H9 (cell line): ENCODE data around the gene USP3. TPM values are rescaled to one million over a fixed set of nuclear protein-coding genes. Genes with fewer than 3 reads are reported as not detected.

Source experiments
- DNase-seq: peaks from one replicate; pipeline ENCODE4 v3.0.0-alpha.2; 2017
- H2AFZ ChIP-seq: one replicate; pipeline ENCODE4 v1.6.1; 2013; ENCODE audit warnings: mild to moderate bottlenecking, low read length, control low read depth, moderate library complexity
- H2AK5ac ChIP-seq: 2 replicates; pipeline ENCODE4 v1.6.1; 2013; ENCODE audit warnings: low read length, control low read depth, mixed read lengths; ENCODE audit not compliant: insufficient read length
- H2BK120ac ChIP-seq: one replicate; pipeline ENCODE4 v1.6.1; 2013; ENCODE audit warnings: low read depth, mild to moderate bottlenecking, low read length, control low read depth, inconsistent platforms; ENCODE audit not compliant: poor library complexity, severe bottlenecking
- H2BK12ac ChIP-seq: 2 replicates; pipeline ENCODE4 v1.6.1; 2013; ENCODE audit warnings: low read length, control low read depth, mixed read lengths, low read depth; ENCODE audit not compliant: insufficient read length
- H2BK15ac ChIP-seq: 2 replicates; pipeline ENCODE4 v1.6.1; 2013; ENCODE audit warnings: low read depth, low read length, control low read depth
- H2BK20ac ChIP-seq: one replicate; pipeline ENCODE4 v1.6.1; 2013; ENCODE audit warnings: low read depth, mild to moderate bottlenecking, low read length, control low read depth, inconsistent platforms; ENCODE audit not compliant: poor library complexity, severe bottlenecking
- H2BK5ac ChIP-seq: 2 replicates; pipeline ENCODE4 v1.6.1; 2013; ENCODE audit warnings: low read length, control low read depth, mixed read lengths; ENCODE audit not compliant: insufficient read length
- H3K14ac ChIP-seq: 2 replicates; pipeline ENCODE4 v1.6.1; 2013; ENCODE audit warnings: low read length, control low read depth; ENCODE audit not compliant: insufficient read depth
- H3K18ac ChIP-seq: 2 replicates; pipeline ENCODE4 v1.6.1; 2013; ENCODE audit warnings: low read depth, mild to moderate bottlenecking, mixed read lengths, low read length, control low read depth; ENCODE audit not compliant: insufficient read length
- H3K23ac ChIP-seq: 2 replicates; pipeline ENCODE4 v1.6.1; 2013; ENCODE audit warnings: low read length, control low read depth, mixed read lengths, low read depth; ENCODE audit not compliant: insufficient read length
- H3K23me2 ChIP-seq: 2 replicates; pipeline ENCODE4 v1.6.1; 2013; ENCODE audit warnings: low read depth, mild to moderate bottlenecking, mixed read lengths, low read length, control low read depth; ENCODE audit not compliant: insufficient read length, poor library complexity, severe bottlenecking
- H3K27ac ChIP-seq: 2 replicates; pipeline ENCODE4 v1.5.1; 2013; ENCODE audit warnings: low read length, control low read depth, mixed read lengths, low read depth; ENCODE audit not compliant: insufficient read length
- H3K27me3 ChIP-seq: 2 replicates; pipeline ENCODE4 v1.6.1; 2013; ENCODE audit warnings: low read length, control low read depth, inconsistent platforms; ENCODE audit not compliant: insufficient read depth
- H3K4ac ChIP-seq: 2 replicates; pipeline ENCODE4 v1.6.1; 2013; ENCODE audit warnings: low read depth, mild to moderate bottlenecking, control low read depth, inconsistent platforms, low read length, moderate library complexity
- H3K4me1 ChIP-seq: 2 replicates; pipeline ENCODE4 v1.6.1; 2013; ENCODE audit warnings: low read length, control low read depth, inconsistent platforms; ENCODE audit not compliant: insufficient read depth
- H3K4me2 ChIP-seq: 2 replicates; pipeline ENCODE4 v1.6.1; 2013; ENCODE audit warnings: low read length, control low read depth, mixed read lengths; ENCODE audit not compliant: insufficient read length, insufficient read depth
- H3K56ac ChIP-seq: 2 replicates; pipeline ENCODE4 v1.6.1; 2013; ENCODE audit warnings: low read depth, mild to moderate bottlenecking, mixed read lengths, low read length, control low read depth; ENCODE audit not compliant: insufficient read length
- H3K79me1 ChIP-seq: 2 replicates; pipeline ENCODE4 v1.6.1; 2013; ENCODE audit warnings: low read depth, mild to moderate bottlenecking, moderate library complexity, low read length, control low read depth, inconsistent platforms; ENCODE audit not compliant: insufficient read depth, poor library complexity, severe bottlenecking
- H3K79me2 ChIP-seq: 2 replicates; pipeline ENCODE4 v1.6.1; 2013; ENCODE audit warnings: low read length, control low read depth, inconsistent platforms; ENCODE audit not compliant: insufficient read depth
- H3K9ac ChIP-seq: 2 replicates; pipeline ENCODE4 v1.6.1; 2013; ENCODE audit warnings: low read length, control low read depth, mixed read lengths; ENCODE audit not compliant: insufficient read length; ENCODE audit errors: extremely low read depth
- H3K9me3 ChIP-seq: one replicate; pipeline ENCODE4 v1.6.1; 2013; ENCODE audit warnings: low read depth, low read length, inconsistent platforms; ENCODE audit not compliant: control insufficient read depth
- H3T11ph ChIP-seq: one replicate; pipeline ENCODE4 v1.6.1; 2013; ENCODE audit warnings: mild to moderate bottlenecking, low read length, control low read depth, inconsistent platforms
- H4K20me1 ChIP-seq: one replicate; pipeline ENCODE4 v1.6.1; 2013; ENCODE audit not compliant: control insufficient read depth, insufficient read length, insufficient read depth
- H4K5ac ChIP-seq: 2 replicates; pipeline ENCODE4 v1.6.1; 2013; ENCODE audit warnings: low read depth, mild to moderate bottlenecking, mixed read lengths, low read length, control low read depth; ENCODE audit not compliant: insufficient read length
- H4K8ac ChIP-seq: replicated peaks from 2 replicates; pipeline ENCODE4 v1.6.1; 2013; ENCODE audit warnings: low read length, control low read depth, mixed read lengths, low read depth; ENCODE audit not compliant: insufficient read length
- H4K91ac ChIP-seq: 2 replicates; pipeline ENCODE4 v1.6.1; 2013; ENCODE audit warnings: low read depth, mild to moderate bottlenecking, moderate library complexity, mixed read lengths, low read length, control low read depth; ENCODE audit not compliant: insufficient read length
- H3K27ac Mint-ChIP-seq, 3 experiments: 2 replicates in 2 of 3; 3 replicates in 1 of 3; pipeline ENCODE4 v1.8.0; 2020 to 2021; ENCODE audit warnings: mixed read lengths in 3 of 3, mild to moderate bottlenecking in 1 of 3, moderate library complexity in 1 of 3
- H3K27me3 Mint-ChIP-seq: 2 replicates; pipeline ENCODE4 v1.8.0; 2021; ENCODE audit warnings: low read depth, mild to moderate bottlenecking, moderate library complexity, mixed read lengths
- H3K36me3 Mint-ChIP-seq, 3 experiments: 2 replicates in 2 of 3; 3 replicates in 1 of 3; pipeline ENCODE4 v1.8.0; 2020 to 2021; ENCODE audit warnings: low read depth in 3 of 3, mixed read lengths in 3 of 3; ENCODE audit not compliant: insufficient read depth in 1 of 3
- H3K4me1 Mint-ChIP-seq, 2 experiments: 2 replicates each; pipeline ENCODE4 v1.8.0; 2020; ENCODE audit warnings: mixed read lengths in 2 of 2
- H3K4me3 Mint-ChIP-seq, 2 experiments: 2 replicates in 1 of 2; 3 replicates in 1 of 2; pipeline ENCODE4 v1.8.0; 2020 to 2021; ENCODE audit warnings: mild to moderate bottlenecking in 2 of 2, mixed read lengths in 2 of 2, moderate library complexity in 1 of 2
- H3K9me3 Mint-ChIP-seq, 2 experiments: 2 replicates in 1 of 2; 3 replicates in 1 of 2; pipeline ENCODE4 v1.8.0; 2020; ENCODE audit warnings: mild to moderate bottlenecking in 2 of 2, mixed read lengths in 2 of 2, moderate library complexity in 1 of 2
- WGBS: extraction: QIAGEN DNeasy Blood & Tissue Kit; methylation state at CpG from one replicate; pipeline ENCODE4 v1.1.7; 2013; ENCODE audit warnings: missing lambda C conversion rate, low lambda C conversion rate, mixed read lengths; ENCODE audit not compliant: insufficient read length; ENCODE audit errors: extremely low coverage; 5-methylcytosine and 5-hydroxymethylcytosine counted together
- total RNA-seq: library from RNA; stranded (reverse); gene quantifications from 2 replicates; pipeline ENCODE4 v1.2.1, GENCODE V29; 2021
- TF ChIP-seq, protein P1 (sequence below): fragments of 200-600 bp; sonication (generic); conservative IDR thresholded peaks from 3 replicates; pipeline ENCODE4 v1.8.0; 2021; ENCODE audit warnings: antibody characterized with exemption, mild to moderate bottlenecking

The USP3 gene
- total RNA-seq, 1 experiment from 2014 or later = 14.2 TPM

GRCh38 chr15:63524316-63525015 is 20.1 kb downstream of the USP3 start:
- Histone ChIP-seq H3K4me1 (no peaks in the 10 kb centered on the region), H3K56ac (no peak overlapping the region), H3K4me2 (no peak overlapping the region), H2AFZ (no peak overlapping the region), H3K23ac (no peak overlapping the region), H3T11ph (no peak overlapping the region), H3K23me2 (no peaks in the 10 kb centered on the region), H2BK15ac (no peak overlapping the region), H2BK12ac (no peak overlapping the region), H2BK20ac (no peak overlapping the region), H4K8ac (no peak overlapping the region), H3K79me2 (0 out of 2 replicates have a peak, but pooled peaks cover 3% of the 10 kb centered on the region), H2BK120ac (no peak overlapping the region), H2AK5ac (no peak overlapping the region), H3K18ac (no peak overlapping the region), H3K9me3 (no peaks in the 10 kb centered on the region), H3K27me3 (no peaks in the 10 kb centered on the region), H3K9ac (no peak overlapping the region), H3K14ac (no peak overlapping the region), H3K79me1 (peaks cover 4% of the 10 kb centered on the region), H4K20me1 (no peaks in the 10 kb centered on the region), H2BK5ac (no peak overlapping the region), H4K91ac (no peak overlapping the region), H3K27ac (no peak overlapping the region), H3K4ac (no peak overlapping the region), H4K5ac (no peak overlapping the region)
- Mint-ChIP-seq H3K4me3 (no peak overlapping the region), H3K4me1 (peaks cover 4 to 14% of the 10 kb centered on the region in 2 experiments; a peak in 3 of 4 replicates), H3K27me3 (no peaks in the 10 kb centered on the region), H3K36me3 (no peaks in the 10 kb centered on the region), H3K9me3 (no peaks in the 10 kb centered on the region), H3K27ac (peak overlapping the region in 2 of 3 experiments; percentile 23 to 31; a peak in 2 of 7 replicates)
- TF ChIP-seq, protein P1, sequence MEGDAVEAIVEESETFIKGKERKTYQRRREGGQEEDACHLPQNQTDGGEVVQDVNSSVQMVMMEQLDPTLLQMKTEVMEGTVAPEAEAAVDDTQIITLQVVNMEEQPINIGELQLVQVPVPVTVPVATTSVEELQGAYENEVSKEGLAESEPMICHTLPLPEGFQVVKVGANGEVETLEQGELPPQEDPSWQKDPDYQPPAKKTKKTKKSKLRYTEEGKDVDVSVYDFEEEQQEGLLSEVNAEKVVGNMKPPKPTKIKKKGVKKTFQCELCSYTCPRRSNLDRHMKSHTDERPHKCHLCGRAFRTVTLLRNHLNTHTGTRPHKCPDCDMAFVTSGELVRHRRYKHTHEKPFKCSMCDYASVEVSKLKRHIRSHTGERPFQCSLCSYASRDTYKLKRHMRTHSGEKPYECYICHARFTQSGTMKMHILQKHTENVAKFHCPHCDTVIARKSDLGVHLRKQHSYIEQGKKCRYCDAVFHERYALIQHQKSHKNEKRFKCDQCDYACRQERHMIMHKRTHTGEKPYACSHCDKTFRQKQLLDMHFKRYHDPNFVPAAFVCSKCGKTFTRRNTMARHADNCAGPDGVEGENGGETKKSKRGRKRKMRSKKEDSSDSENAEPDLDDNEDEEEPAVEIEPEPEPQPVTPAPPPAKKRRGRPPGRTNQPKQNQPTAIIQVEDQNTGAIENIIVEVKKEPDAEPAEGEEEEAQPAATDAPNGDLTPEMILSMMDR = no peak
- no peak for DNase-seq
- WGBS = no CpG with 5 or more reads among the region's 5 CpGs
